Natural killer cell (primary cell): Measurements from ENCODE around the gene TMEM238L. TPM values are rescaled to one million over a fixed set of nuclear protein-coding genes. Genes with fewer than 3 reads are reported as not detected.

Experiments used
- ATAC-seq, 3 donors: fragments of 150-1000 bp in 2 of 3; fragments of 200-7000 bp in 1 of 3; cut with Tn5 transposase; 1 replicate in 1 of 3; 2 replicates in 2 of 3; pipeline ENCODE4 v1.10.0; 2021; ENCODE audit warnings: mild to moderate bottlenecking in 2 of 3, moderate library complexity in 2 of 3
- DNase-seq, 2 donors: peaks; one replicate each; pipeline versions ENCODE4 v3.0.0 to v3.0.0-alpha.2; 2013 to 2021; ENCODE audit warnings: mixed read lengths in 1 of 2
- H3K27ac ChIP-seq: one replicate; pipeline ENCODE4 v1.5.1; 2013; ENCODE audit warnings: mild to moderate bottlenecking, low read length
- H3K27me3 ChIP-seq: one replicate; pipeline ENCODE4 v1.6.1; 2013; ENCODE audit warnings: low read length; ENCODE audit not compliant: control insufficient read depth, insufficient read depth
- H3K36me3 ChIP-seq: one replicate; pipeline ENCODE4 v1.6.1; 2013; ENCODE audit warnings: low read length; ENCODE audit not compliant: control insufficient read depth, insufficient read depth
- H3K4me1 ChIP-seq: one replicate; pipeline ENCODE4 v1.6.1; 2013; ENCODE audit warnings: low read length; ENCODE audit not compliant: control insufficient read depth, insufficient read depth
- H3K4me3 ChIP-seq: one replicate; pipeline ENCODE4 v1.5.1; 2013; ENCODE audit warnings: low read length
- H3K9me3 ChIP-seq: one replicate; pipeline ENCODE4 v1.6.1; 2013; ENCODE audit warnings: low read length; ENCODE audit not compliant: control insufficient read depth, insufficient read depth
- H3K27ac Mint-ChIP-seq, 2 donors: one replicate each; pipeline ENCODE4 v1.8.0; 2022; ENCODE audit warnings: mild to moderate bottlenecking in 2 of 2, mixed read lengths in 2 of 2, moderate library complexity in 1 of 2
- H3K27me3 Mint-ChIP-seq, 2 donors: one replicate each; pipeline ENCODE4 v1.8.0; 2022; ENCODE audit warnings: low read depth in 2 of 2, mixed read lengths in 2 of 2
- H3K36me3 Mint-ChIP-seq: one replicate; pipeline ENCODE4 v1.8.0; 2022; ENCODE audit warnings: mixed read lengths
- H3K4me1 Mint-ChIP-seq, 2 donors: one replicate each; pipeline ENCODE4 v1.8.0; 2022; ENCODE audit warnings: mixed read lengths in 2 of 2
- H3K4me3 Mint-ChIP-seq: one replicate; pipeline ENCODE4 v1.8.0; 2022; ENCODE audit warnings: mild to moderate bottlenecking, moderate library complexity, mixed read lengths
- H3K9me3 Mint-ChIP-seq, 2 donors: one replicate each; pipeline ENCODE4 v1.8.0; 2022; ENCODE audit warnings: mixed read lengths in 2 of 2
- CTCF ChIP-seq: fragments of 200-600 bp; IDR thresholded peaks from one replicate; pipeline ENCODE4 v1.8.0; 2022; ENCODE audit warnings: antibody characterized with exemption
- WGBS: methylation state at CpG from one replicate; pipeline ENCODE4 v1.1.7; 2013; ENCODE audit warnings: missing lambda C conversion rate; ENCODE audit not compliant: insufficient coverage; 5-methylcytosine and 5-hydroxymethylcytosine counted together
- intact Hi-C: fragments of 100-400 bp; cut with micrococcal nuclease; formaldehyde crosslinking; loops from one replicate; pipeline ENCODE4 v1.14.2; 2022
- total RNA-seq, 4 donors: library from RNA; stranded (reverse); fragments of 120-200 nt in 1 of 4; gene quantifications; one replicate each; pipeline versions ENCODE4 v1.2.3 to v1.2.4, GENCODE V29; 2013 to 2022

TMEM238L gene
- total RNA-seq, 3 donors from 2014 or later (not counting 1 experiment from before 2014, with no cell fraction given) = not detected

DNA sequence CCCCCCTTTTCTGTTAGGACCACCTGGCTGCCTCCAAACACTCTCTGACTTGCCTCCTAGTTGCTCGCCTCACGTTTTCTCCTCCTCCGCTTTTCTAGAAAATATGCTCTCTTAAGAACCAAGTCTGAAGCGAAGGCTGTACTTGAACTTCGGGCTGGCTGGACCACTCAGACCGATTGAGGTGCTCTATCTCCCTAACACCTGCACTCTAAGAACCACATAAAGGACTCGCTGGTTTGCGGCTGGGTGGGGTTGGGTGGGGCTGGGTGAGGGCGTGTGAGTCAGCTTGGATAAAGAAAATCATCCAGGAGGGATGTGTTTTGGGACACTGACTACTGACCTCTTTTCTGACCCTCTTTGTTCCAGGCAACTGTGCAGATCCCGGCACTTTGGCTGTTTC is 51.2 kb downstream of the TMEM238L start:
- no peaks in the 10 kb centered on the region for H3K4me1 Mint-ChIP-seq
- 84% methylated on average over 7 of the region's 10 CpGs for WGBS
- no peaks in the 10 kb centered on the region for H3K4me1 ChIP-seq
- H3K27ac ChIP-seq = no peak overlapping the region
- no peaks in the 10 kb centered on the region for H3K9me3 ChIP-seq
- no peaks in the 10 kb centered on the region for H3K9me3 Mint-ChIP-seq
- H3K27ac Mint-ChIP-seq = no peak overlapping the region
- no peaks in the 10 kb centered on the region for H3K36me3 ChIP-seq
- DNase-seq = no peak
- H3K4me3 ChIP-seq = no peak overlapping the region
- no peaks in the 10 kb centered on the region for H3K27me3 ChIP-seq
- H3K36me3 Mint-ChIP-seq = no peaks in the 10 kb centered on the region
- no peaks in the 10 kb centered on the region for H3K27me3 Mint-ChIP-seq
- intact Hi-C loops = no loop called here
- no peak for ATAC-seq
- TF ChIP-seq CTCF = no peak
- no peak overlapping the region for H3K4me3 Mint-ChIP-seq

- ATAC-seq = no peak
- intact Hi-C loops = no loop called here
- H3K4me3 ChIP-seq = no peak overlapping the region
- Mint-ChIP-seq H3K4me3 (no peak overlapping the region), H3K27me3 (peaks cover 0 to 4% of the 10 kb centered on the region in 2 donors), H3K27ac (no peak overlapping the region), H3K4me1 (no peaks in the 10 kb centered on the region), H3K9me3 (no peaks in the 10 kb centered on the region), H3K36me3 (no peaks in the 10 kb centered on the region)
- H3K27me3 ChIP-seq = no peaks in the 10 kb centered on the region
- no peak overlapping the region for H3K27ac ChIP-seq
- H3K36me3 ChIP-seq = no peaks in the 10 kb centered on the region
- no peak for DNase-seq
- H3K4me1 ChIP-seq = no peaks in the 10 kb centered on the region
- WGBS = 88% methylated on average over 3 of the region's 3 CpGs
- no peaks in the 10 kb centered on the region for H3K9me3 ChIP-seq
- TF ChIP-seq CTCF = no peak
Measured at GRCh38 chr17:10751563-10751962, 52.3 kb downstream of the TMEM238L start.

DNA sequence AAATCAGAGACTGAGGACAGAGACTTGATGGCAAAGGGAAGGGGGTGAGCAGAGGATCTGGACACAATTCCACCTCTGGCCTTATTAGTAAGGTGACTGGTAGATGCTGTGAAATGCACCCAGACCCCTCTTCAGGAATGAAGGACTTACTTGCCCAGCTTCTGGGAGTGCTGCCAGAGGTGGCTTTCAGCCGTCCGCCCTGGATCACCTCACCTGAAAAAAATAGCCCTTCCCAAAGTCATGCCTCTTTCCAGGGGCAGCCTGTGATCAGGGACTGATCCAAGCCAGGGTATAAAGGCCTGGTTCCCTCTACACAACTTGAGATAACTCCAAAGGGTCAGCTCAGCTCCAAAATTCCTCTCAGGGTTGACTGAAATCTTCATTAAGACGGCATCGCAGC is 53.7 kb downstream of the TMEM238L start:
- TF ChIP-seq CTCF = no peak
- no peak overlapping the region for H3K27ac ChIP-seq
- no peak overlapping the region for H3K4me3 ChIP-seq
- WGBS = 95% methylated on average over 4 of the region's 4 CpGs
- Mint-ChIP-seq H3K27ac (no peak overlapping the region), H3K36me3 (no peaks in the 10 kb centered on the region), H3K4me3 (no peak overlapping the region), H3K4me1 (no peaks in the 10 kb centered on the region), H3K9me3 (no peaks in the 10 kb centered on the region), H3K27me3 (peaks cover 0 to 4% of the 10 kb centered on the region in 2 donors)
- H3K27me3 ChIP-seq = no peaks in the 10 kb centered on the region
- no peaks in the 10 kb centered on the region for H3K4me1 ChIP-seq
- no peaks in the 10 kb centered on the region for H3K36me3 ChIP-seq
- no peak for ATAC-seq
- no peak for DNase-seq
- H3K9me3 ChIP-seq = no peaks in the 10 kb centered on the region
- intact Hi-C loops = no loop called here

DNA sequence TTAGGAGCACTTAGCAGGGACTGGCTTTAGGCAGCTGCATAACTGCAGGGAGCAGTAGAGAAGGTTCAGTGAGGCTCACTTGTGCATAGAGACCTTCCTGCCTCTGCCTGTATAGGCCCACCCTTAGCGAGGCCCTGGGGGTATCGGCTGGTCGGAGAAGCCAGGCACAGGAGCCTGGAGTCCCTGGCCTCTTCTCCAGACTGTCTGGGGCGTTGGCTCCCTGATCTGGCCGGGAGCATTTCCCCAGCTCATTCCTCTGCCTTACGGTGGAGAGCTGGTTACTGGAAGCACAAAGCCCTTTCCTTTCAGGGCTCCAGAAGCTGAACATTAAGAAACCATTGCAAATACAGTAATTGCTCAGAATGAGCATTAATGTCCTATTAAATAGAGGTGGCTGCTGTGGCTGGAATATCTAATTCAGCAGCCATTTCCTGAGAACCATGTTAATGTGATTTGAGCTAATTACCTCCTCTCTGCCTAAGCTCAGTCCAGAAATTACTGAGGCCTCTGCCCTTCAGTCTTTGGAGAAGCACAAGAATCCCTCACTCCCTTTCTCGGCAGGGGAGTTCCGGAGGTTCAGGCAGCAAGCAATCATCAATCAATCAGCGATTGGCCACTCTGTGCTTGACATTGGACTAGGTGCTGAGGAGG is 55.2 kb downstream of the TMEM238L start:
- Histone ChIP-seq H3K36me3 (no peaks in the 10 kb centered on the region), H3K9me3 (no peaks in the 10 kb centered on the region), H3K4me3 (no peak overlapping the region), H3K27ac (no peak overlapping the region), H3K4me1 (no peaks in the 10 kb centered on the region), H3K27me3 (no peaks in the 10 kb centered on the region)
- DNase-seq = no peak
- H3K27me3 Mint-ChIP-seq = peaks cover 0 to 4% of the 10 kb centered on the region in 2 donors
- H3K9me3 Mint-ChIP-seq = no peaks in the 10 kb centered on the region
- no peak for TF ChIP-seq CTCF
- H3K27ac Mint-ChIP-seq = no peak overlapping the region
- H3K4me3 Mint-ChIP-seq = no peak overlapping the region
- intact Hi-C loops = no loop called here
- H3K36me3 Mint-ChIP-seq = no peaks in the 10 kb centered on the region
- H3K4me1 Mint-ChIP-seq = peaks cover 0 to 5% of the 10 kb centered on the region in 2 donors
- 73% methylated on average over 9 of the region's 9 CpGs for WGBS
- ATAC-seq = no peak
